ENCODE data around the gene OPN4.

OPN4 gene

DNA sequence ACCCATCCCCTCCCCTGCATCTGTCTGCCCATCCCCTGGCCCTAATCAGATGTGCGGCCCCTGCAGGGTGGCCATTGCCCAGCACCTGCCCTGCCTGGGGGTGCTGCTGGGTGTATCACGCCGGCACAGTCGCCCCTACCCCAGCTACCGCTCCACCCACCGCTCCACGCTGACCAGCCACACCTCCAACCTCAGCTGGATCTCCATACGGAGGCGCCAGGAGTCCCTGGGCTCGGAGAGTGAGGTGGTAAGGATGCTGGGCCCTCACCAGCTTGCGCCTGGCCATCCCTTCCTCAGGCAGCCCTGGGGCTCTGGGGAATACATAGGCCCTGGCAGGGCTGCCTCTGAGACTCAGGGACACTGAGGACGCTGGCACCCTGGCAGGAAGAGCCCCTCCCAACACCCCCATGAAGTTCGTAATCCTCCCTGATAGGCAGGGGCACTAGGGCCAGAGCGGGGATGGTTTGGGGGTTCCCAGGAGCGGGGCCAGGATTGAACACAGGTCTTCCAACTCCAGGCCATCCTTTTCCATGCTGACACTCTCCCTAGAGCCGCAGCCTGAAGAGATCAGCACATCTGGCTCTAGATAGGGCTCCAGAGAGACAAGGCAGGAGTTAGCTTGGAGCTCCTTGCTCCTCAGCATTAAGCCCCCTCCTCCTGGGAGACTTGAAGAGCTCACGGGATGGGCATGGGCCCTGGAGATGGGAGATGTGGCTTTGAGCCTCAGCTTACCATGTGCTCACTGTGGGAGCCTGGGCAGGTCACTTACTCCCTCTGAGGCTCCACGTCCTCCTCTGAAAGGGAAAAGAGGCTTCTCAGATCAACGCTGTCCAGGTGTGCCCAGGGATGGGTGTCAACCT lies 8.1 kb downstream of the OPN4 start:
- DNase-seq (ENCODE audit: low read depth), result no peak

DNA sequence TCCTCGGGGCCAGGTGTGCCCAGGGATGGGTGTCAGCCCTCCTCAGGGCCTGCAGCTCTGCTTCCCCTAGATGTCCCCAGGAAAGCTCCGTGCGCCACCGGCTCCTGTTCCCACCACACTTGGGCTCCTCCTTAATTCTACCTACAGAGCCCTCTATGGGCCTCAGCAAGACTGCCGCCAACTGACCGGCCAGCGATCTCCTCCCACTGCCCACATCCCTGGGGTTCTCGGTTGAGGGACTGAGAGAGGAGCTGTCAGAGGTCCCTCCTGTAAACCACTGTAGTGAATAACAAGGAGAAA lies 8.6 kb downstream of the OPN4 start:
- no peak for DNase-seq (ENCODE audit: low read depth)

- DNase-seq (ENCODE audit: low read depth), result no peak
These were observed 9.4 kb downstream of the OPN4 start for GRCh38 chr10:86663576-86664339.

DNA sequence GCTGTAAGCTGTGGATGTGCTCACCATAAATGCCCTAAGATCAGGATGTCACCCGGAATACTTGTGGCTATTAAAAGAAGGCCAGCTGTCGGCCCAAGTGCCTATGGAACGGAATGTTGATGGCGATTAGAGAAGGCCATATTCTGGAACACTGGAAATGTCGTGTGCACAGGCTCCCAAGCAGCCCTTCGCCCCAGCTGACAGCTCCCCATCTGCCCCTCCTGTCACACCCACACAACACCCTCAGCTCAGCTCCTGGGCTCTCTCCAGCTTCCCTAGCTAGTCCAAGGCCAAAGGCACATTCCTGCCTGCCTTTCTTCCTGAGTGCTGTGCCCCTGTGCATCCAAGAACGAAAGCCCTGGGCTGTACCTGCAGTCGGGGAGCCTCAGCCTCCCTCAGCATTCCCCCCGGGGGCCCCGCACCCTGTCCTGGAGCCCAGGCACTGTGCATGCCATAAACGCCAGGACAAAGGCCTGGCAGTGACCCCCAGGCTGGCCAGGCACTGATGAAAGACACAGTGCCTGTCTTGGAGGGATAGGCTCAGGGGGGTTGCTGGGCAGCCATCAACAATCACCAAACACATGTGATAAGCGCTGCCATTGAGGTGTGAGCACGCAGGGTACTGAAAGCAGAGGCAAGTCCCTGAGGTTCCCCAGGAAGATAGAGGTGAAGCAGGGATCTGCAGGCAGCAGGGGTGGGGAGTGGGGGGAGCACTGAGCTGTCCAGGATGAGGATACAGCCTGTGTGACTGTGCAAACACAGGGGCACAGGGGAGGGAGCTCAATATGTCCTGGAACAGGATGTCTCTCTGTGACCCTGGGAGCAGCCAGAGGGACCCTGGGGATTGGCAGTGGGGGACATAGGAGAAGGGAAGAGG lies 10.2 kb downstream of the OPN4 start:
- no peak for DNase-seq (ENCODE audit: low read depth)

- DNase-seq (ENCODE audit: low read depth), result no peak
These were observed 10.9 kb downstream of the OPN4 start for GRCh38 chr10:86665218-86665607.

DNA sequence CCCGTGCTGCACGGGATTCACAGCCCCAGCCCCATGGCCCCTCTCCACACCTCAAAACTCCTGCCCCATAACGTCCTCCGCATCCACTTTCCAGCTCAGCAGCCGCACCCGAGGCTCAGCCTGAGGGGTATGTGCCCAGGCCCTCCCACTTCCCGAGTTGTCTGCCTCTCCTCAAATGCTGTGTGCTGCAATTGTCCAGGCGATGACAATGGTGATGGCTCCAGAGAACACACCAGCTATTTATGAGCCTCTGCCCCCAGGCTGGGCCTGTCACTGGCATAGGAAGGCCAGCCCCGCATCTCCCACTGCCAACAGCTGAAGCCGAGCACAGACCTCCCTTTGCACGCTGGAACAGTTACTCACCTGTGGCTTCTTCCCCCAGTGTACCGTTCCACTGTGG lies 11.5 kb downstream of the OPN4 start:
- DNase-seq (ENCODE audit: low read depth), result no peak

DNA sequence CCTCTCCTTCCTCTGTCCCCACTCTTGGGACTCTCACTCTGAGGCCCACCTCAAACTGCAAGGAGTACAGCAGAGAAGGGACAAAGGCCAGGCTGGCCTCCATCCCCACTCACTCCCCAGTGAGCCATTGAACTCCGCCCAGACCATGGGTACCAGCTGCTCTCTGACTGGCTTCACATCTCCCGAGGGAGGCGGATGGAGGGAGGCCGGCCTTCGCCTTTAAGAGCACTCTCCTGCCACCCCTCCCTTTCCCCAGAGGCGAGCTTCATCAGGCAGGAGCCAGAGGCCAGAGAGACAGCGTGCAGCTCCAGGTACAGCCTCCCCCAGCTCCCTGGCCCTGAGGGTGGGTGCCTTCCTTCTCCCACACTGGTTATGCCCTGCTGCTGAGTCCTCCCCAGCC lies 12.2 kb downstream of the OPN4 start:
- no peak for DNase-seq (ENCODE audit: low read depth)

DNA sequence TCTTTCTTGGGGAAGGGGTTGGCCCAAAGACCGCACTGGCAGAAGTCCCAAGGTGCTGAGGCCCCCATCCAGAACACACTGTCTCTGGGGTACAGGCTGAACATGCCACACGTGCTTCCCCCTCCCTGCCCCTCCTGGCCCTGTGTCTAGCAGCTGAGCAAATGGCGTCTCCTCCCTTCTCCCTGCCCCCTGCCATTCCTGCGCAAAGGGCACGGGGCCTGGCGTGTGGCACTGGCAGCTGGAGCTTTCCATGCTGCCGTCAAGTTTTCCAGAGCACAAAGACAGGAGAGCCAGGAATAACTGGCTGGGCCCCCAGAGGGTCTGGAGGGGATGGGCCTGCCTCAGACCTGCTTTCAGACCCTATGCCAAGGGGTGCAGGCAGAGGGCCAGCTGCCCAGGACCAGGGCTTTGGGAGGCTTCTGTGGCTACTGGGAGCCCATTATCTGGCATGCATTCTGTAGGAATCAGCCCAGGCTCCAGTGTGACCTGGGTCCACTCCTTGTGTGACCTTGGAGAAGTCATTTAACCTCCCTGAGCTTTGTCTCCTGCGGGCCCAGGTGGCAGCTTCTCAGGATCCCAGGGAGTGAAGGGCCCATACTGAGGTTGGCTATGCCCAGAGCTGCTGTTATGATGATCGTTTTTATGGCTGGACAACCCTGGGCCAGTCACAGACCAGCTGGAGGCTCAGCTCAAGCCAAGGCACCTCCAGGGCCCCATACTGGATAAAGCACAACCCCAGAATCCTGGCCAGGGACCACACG lies 13.3 kb downstream of the OPN4 start:
- DNase-seq (ENCODE audit: low read depth), result no peak

DNA sequence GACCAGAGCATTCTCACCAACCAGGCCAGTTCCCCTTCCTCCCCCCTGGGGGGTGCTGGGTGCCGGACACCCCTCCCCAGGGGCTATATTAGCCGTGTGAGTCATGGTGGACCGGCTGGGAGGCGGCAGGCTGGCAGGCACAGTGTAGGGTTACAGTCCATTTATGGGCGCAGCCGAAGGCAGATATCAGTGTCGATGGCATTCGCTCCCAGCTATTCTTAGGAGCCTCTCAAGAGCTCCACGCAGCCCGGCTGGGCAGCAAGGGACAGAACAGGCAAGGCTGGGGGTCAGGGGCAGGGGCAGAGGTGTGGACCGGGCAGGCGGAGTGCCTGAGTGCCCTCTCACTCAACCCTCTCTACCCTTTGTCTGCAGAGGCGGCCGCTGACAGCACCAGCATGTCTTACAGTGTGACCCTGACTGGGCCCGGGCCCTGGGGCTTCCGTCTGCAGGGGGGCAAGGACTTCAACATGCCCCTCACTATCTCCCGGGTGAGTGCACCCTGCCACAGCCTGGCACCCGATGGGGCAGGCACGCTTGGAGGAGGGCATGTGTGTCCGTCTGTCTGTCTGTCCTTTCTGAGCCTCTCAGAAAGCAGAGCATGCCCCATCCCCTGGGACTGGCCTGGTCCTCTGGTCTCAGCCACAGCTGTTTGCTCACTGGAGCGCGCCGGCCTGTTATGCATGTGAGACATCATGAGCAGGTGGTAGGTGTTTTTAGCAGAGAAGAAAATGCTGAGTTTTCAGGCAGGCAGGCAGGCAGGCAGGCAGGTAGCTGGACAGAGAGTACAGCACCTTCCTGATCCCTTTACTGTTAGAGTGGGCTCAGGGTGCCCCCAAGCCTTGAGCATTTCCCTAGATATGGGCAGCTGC lies 14.2 kb downstream of the OPN4 start, which contains the start of gene LDB3:
TSS of gene LDB3 (plus strand) at position 215 of the 869 bp plus-strand sequence. CDS start at position 396, 181 bp downstream.
- DNase-seq (ENCODE audit: low read depth), result no peak

GRCh38 chr10:86670290-86670811 lies 16.0 kb downstream of the OPN4 start:
- no peak for DNase-seq (ENCODE audit: low read depth)

GRCh38 chr10:86670876-86671275 lies 16.5 kb downstream of the OPN4 start:
- no peak for DNase-seq (ENCODE audit: low read depth)

DNA sequence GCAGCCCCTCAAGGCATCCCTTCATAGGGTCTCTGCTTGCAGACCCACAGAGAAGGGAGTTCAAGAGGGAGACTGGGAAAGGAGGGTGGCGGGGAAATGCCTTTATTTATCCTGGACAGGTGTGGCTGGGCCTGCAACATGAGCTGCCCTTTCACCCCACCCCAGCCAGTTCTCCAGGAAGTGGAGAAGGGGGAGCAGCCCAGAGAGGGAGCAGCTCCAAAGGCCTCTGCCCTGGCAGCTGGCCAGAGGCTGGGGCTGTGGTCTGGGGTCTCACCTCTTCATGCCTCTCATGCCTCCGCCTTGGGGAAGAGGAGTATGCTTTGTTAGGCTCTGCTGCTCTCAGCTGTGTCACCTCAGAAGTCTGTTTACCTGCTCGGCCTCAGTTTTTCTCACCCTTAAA lies 17.1 kb downstream of the OPN4 start:
- DNase-seq (ENCODE audit: low read depth), result no peak

GRCh38 chr10:86671985-86672710 lies 17.8 kb downstream of the OPN4 start:
- no peak for DNase-seq (ENCODE audit: low read depth)

GRCh38 chr10:86673216-86673826 lies 19.0 kb downstream of the OPN4 start:
- DNase-seq (ENCODE audit: low read depth), result no peak

GRCh38 chr10:86673827-86674581 lies 19.7 kb downstream of the OPN4 start:
- no peak for DNase-seq (ENCODE audit: low read depth)

DNA sequence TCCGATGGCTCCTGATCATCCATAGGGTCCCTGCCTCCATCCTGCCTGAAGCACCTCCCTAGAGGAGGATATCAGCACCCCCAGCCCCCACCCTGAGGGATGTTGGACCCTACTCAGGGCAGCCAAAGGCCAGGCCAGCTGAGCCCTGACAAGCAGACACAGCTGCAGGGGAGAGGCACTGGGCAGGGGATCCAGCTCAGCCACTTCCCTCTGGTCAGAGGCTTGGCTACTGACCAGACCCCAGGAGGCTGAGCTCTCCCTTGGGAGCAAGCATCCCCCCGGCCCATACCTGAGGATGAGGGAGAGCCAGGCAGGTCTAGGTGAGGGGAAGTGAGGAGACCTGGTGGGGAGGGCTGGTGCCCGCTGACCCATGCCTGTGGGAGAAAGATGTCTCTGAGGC lies 20.6 kb downstream of the OPN4 start:
- DNase-seq (ENCODE audit: low read depth), result no peak

DNA sequence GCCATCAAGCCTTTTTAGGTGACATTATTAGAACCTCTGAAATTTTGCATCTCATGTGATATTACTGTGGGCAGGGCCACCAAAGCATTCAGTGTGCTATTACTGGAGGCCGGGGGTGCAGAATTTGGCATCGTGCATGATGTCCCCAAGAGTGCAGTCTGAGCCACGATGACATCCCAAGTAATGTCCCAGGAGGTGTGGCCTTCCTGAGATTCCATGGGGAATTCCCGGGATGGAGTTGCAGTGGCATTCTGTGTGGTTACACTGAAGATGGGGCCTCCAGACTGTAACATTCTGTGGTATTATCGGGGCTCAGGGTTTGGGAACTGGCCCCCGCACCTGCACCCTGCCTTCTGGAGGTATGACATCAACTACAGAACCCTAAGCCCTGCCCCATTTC lies 23.0 kb downstream of the OPN4 start:
- no peak for DNase-seq (ENCODE audit: low read depth)

GRCh38 chr10:86678999-86679792 lies 24.8 kb downstream of the OPN4 start:
- DNase-seq (ENCODE audit: low read depth), result no peak

Measured in stimulated activated CD8-positive, alpha-beta memory T cell treated with anti-CD3 and anti-CD28 coated beads, Interleukin-15, amount 100 ng/mL, for 24 hours (primary cell).